ENCODE measurements around the gene PTPN20. TPM values are rescaled to one million over a fixed set of nuclear protein-coding genes. Genes with fewer than 3 reads are reported as not detected.

Gene PTPN20
- total and polyA plus RNA-seq, 2 of the 4 experiments (the other 2 are of a cell fraction) = 0.14 TPM; not detected in 1

DNA sequence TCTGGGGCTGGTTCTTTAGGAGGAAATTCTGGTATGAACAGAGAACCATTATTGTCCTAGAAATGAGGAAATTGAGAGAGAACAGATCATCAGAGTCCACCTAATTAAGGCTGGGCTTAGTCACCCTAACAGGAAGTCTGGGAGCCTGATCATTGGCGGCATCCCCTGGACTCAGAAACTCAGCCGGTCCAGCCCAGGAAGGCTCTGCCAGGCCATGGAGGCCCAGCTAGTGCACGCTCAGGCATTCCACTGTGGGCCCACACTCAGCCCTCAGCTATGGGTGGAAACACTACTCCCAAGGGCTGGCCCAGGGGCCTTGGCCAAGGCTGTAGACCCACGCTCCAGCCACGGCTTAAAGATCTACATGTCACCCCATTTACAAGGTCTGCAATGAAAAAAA is 109.2 kb downstream of the PTPN20 start (continued):
- TF ChIP-seq, protein P1, sequence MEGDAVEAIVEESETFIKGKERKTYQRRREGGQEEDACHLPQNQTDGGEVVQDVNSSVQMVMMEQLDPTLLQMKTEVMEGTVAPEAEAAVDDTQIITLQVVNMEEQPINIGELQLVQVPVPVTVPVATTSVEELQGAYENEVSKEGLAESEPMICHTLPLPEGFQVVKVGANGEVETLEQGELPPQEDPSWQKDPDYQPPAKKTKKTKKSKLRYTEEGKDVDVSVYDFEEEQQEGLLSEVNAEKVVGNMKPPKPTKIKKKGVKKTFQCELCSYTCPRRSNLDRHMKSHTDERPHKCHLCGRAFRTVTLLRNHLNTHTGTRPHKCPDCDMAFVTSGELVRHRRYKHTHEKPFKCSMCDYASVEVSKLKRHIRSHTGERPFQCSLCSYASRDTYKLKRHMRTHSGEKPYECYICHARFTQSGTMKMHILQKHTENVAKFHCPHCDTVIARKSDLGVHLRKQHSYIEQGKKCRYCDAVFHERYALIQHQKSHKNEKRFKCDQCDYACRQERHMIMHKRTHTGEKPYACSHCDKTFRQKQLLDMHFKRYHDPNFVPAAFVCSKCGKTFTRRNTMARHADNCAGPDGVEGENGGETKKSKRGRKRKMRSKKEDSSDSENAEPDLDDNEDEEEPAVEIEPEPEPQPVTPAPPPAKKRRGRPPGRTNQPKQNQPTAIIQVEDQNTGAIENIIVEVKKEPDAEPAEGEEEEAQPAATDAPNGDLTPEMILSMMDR (conservative IDR thresholded peaks at IDR 0.05; ENCODE audit: low read depth, low read length) = no peak
- TF ChIP-seq, protein P2, sequence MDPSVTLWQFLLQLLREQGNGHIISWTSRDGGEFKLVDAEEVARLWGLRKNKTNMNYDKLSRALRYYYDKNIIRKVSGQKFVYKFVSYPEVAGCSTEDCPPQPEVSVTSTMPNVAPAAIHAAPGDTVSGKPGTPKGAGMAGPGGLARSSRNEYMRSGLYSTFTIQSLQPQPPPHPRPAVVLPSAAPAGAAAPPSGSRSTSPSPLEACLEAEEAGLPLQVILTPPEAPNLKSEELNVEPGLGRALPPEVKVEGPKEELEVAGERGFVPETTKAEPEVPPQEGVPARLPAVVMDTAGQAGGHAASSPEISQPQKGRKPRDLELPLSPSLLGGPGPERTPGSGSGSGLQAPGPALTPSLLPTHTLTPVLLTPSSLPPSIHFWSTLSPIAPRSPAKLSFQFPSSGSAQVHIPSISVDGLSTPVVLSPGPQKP (IDR thresholded peaks at IDR 0.05; ENCODE audit: borderline replicate concordance, low read depth, low read length) = no peak
- TF ChIP-seq POLR2A (IDR thresholded peaks at IDR 0.05; ENCODE audit: low read depth, low read length) = no peak

DNA sequence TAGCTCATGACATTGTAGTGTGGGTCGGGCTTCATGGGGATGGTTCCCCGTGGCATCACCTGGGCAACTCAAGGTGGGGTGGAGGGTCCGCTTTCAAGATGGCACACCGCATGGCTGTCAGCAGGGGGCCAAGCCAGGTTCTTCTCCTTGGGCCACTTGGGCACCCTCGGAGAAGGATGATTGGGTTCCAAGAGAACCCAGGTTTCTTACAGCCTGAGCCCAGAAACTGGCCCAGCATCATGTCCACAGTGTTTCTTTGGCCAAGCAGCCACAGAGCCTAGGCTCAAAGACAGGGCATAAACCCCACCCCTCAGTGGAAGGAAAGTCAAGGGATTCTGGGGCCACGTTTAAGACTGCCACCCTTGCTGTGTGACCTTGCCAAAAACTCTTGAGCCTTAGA is 110.6 kb downstream of the PTPN20 start:
- ChIA-PET CTCF (no interaction called here), POLR2A (ENCODE audit: unreplicated experiment) (no interaction called here)
- no peak overlapping the region for H2AK5ac ChIP-seq (ENCODE audit: low read depth, low read length)
- no peak overlapping the region for H2BK120ac ChIP-seq (ENCODE audit: low read depth, low read length)
- ATAC-seq (ENCODE audit: low read depth) (no peak), DNase-seq (no peak)
- H4K20me1 ChIP-seq (ENCODE audit: insufficient read depth, low read length) = no peaks in the 10 kb centered on the region
- H3K23ac ChIP-seq (ENCODE audit: low read depth, low read length) = no peak overlapping the region
- no peak overlapping the region for H3K27ac ChIP-seq (ENCODE audit: insufficient read depth, low read length)
- no peak overlapping the region for H4K91ac ChIP-seq (ENCODE audit: insufficient read depth, low read depth, low read length)
- no peaks in the 10 kb centered on the region for H3K27me3 ChIP-seq (ENCODE audit: control insufficient read depth, insufficient read depth, low read length)
- H2BK5ac ChIP-seq (ENCODE audit: low read depth, low read length, poor library complexity, severe bottlenecking) = no peak overlapping the region
- no peak overlapping the region for H2AK9ac ChIP-seq (replicated peaks; ENCODE audit: low read depth, low read length, poor library complexity)
- H2BK20ac ChIP-seq (ENCODE audit: low read depth, low read length) = no peak overlapping the region
- 100% methylated on average over 3 of the region's 6 CpGs; no CpG with 5 or more reads in 1 of the 2 experiments for WGBS, 2 experiments (ENCODE audit: extremely low coverage in 2 of 2, insufficient read length in 1 of 2)
- no peak overlapping the region for H2BK15ac ChIP-seq (ENCODE audit: low read depth, low read length)
- no peak overlapping the region for H4K5ac ChIP-seq (ENCODE audit: low read depth, low read length)
- TF ChIP-seq NFE2L2 (IDR thresholded peaks at IDR 0.05; ENCODE audit: low read depth, low read length) (no peak), CHD1 (IDR thresholded peaks at IDR 0.05; ENCODE audit: low read depth, low read length) (no peak), RCOR1 (IDR thresholded peaks at IDR 0.05; ENCODE audit: insufficient replicate concordance, low read length) (no peak), BHLHE40 (IDR thresholded peaks at IDR 0.05; ENCODE audit: low read depth, low read length) (no peak), RAD21 (IDR thresholded peaks at IDR 0.05; ENCODE audit: low read length) (no peak), CEBPB (IDR thresholded peaks at IDR 0.05; ENCODE audit: low read depth, low read length) (no peak), SMC3 (IDR thresholded peaks at IDR 0.05; ENCODE audit: low read depth, low read length) (no peak), MAFK (IDR thresholded peaks at IDR 0.05; ENCODE audit: low read depth, low read length) (no peak), RFX5 (IDR thresholded peaks at IDR 0.05; ENCODE audit: low read depth, low read length) (no peak)
- TF ChIP-seq, protein P2 (IDR thresholded peaks at IDR 0.05; ENCODE audit: borderline replicate concordance, low read depth, low read length) = no peak
- H3K79me1 ChIP-seq (ENCODE audit: low read depth in 1 of 2, low read length in 2 of 2) = no peaks in the 10 kb centered on the region
- no peak overlapping the region for H2AFZ ChIP-seq (replicated peaks; ENCODE audit: low read length, poor library complexity)
- H3K56ac ChIP-seq (ENCODE audit: extremely low read depth, insufficient read depth, low read length) = no peak overlapping the region
- no peak overlapping the region for H3K18ac ChIP-seq (ENCODE audit: low read depth, low read length)
- no TSS peak for BruUV-seq (replicated peaks)
- H3K4me1 ChIP-seq (ENCODE audit: control insufficient read depth, insufficient read depth, low read length) = peaks cover 5% of the 10 kb centered on the region; the same call in 1 of the 2 replicates
- H3K9ac ChIP-seq (ENCODE audit: low read depth, low read length) = no peak overlapping the region
- H3K4me3 ChIP-seq (ENCODE audit: insufficient read depth, low read depth, low read length) = no peak overlapping the region
- in situ Hi-C loops (cut with MboI; ENCODE audit: low sequenced_read_pairs) = loop anchor here (10.0 kb wide), 1 partner anchor 283 kb away; the partner anchor contains the start of gene GDF10
- intact Hi-C loops (cut with micrococcal nuclease) = no loop called here
- dilution Hi-C loops (cut with HindIII; ENCODE audit: low sequenced_read_pairs, unreplicated experiment) = no loop called here
- no peaks in the 10 kb centered on the region for H3K36me3 ChIP-seq (ENCODE audit: control insufficient read depth, insufficient read depth, low read length)
- no peaks in the 10 kb centered on the region for H3K9me3 ChIP-seq (ENCODE audit: control insufficient read depth, insufficient read depth, low read length)
- H3K9me1 ChIP-seq (ENCODE audit: insufficient read depth, low read length) = peaks cover 6% of the 10 kb centered on the region
- H4K8ac ChIP-seq (ENCODE audit: low read depth in 2 of 2, low read length in 2 of 2) = no peak overlapping the region
- no peak overlapping the region for H3K4me2 ChIP-seq (ENCODE audit: low read depth, low read length)
- H3K4ac ChIP-seq (ENCODE audit: low read depth, low read length) = no peak overlapping the region
- H3K14ac ChIP-seq (replicated peaks; ENCODE audit: low read depth, low read length) = no peak overlapping the region

Measured in IMR-90 (cell line).